GM19035 (cell line): ENCODE results near the gene TLK1.

Source experiments
- ATAC-seq: cut with Tn5 transposase; IDR thresholded peaks from one replicate; pipeline ENCODE4 v1.9.1; 2021; ENCODE audit not compliant: unreplicated experiment

The TLK1 gene

GRCh38 chr2:171009386-171009785 lies 151.3 kb downstream of the TLK1 start:
- ATAC-seq = no peak

- no peak for ATAC-seq
Measured at GRCh38 chr2:171008550-171009205, 152.0 kb downstream of the TLK1 start.

- no peak for ATAC-seq
Measured at GRCh38 chr2:171004833-171005232, 155.9 kb downstream of the TLK1 start.

- no peak for ATAC-seq
Measured at GRCh38 chr2:171004363-171004762, 156.3 kb downstream of the TLK1 start.

GRCh38 chr2:170999654-171000053 lies 161.0 kb downstream of the TLK1 start:
- ATAC-seq = no peak

GRCh38 chr2:170997893-170998597 lies 162.6 kb downstream of the TLK1 start:
- no peak for ATAC-seq

GRCh38 chr2:170996316-170996715 lies 164.4 kb downstream of the TLK1 start:
- no peak for ATAC-seq

- ATAC-seq = no peak
Measured at GRCh38 chr2:170991398-170992182, 169.1 kb downstream of the TLK1 start.

- no peak for ATAC-seq
Measured at GRCh38 chr2:170986566-170987258, 174.0 kb downstream of the TLK1 start.

- ATAC-seq = no peak
Measured at GRCh38 chr2:170985407-170985806, 175.3 kb downstream of the TLK1 start.

GRCh38 chr2:170984079-170984478 lies 176.6 kb downstream of the TLK1 start:
- ATAC-seq = no peak

GRCh38 chr2:170975943-170976270 lies 184.8 kb downstream of the TLK1 start:
- ATAC-seq = no peak

- ATAC-seq = no peak
Measured at GRCh38 chr2:170975127-170975942, 185.4 kb downstream of the TLK1 start.

GRCh38 chr2:170974304-170974993 lies 186.2 kb downstream of the TLK1 start:
- ATAC-seq = no peak

- peak; percentile 94 for ATAC-seq
Measured at GRCh38 chr2:170973492-170974303, 187.0 kb downstream of the TLK1 start.

- no peak for ATAC-seq
Measured at GRCh38 chr2:170973225-170973491, 187.5 kb downstream of the TLK1 start.

GRCh38 chr2:170972296-170973224 lies 188.1 kb downstream of the TLK1 start:
- ATAC-seq = no peak

- no peak for ATAC-seq
Measured at GRCh38 chr2:170971071-170971470, 189.6 kb downstream of the TLK1 start.
